HG03196 (cell line): ENCODE data around the gene SLC22A16.

Experiments used
- ATAC-seq: cut with Tn5 transposase; IDR thresholded peaks from one replicate; pipeline ENCODE4 v1.9.1; 2021; ENCODE audit not compliant: unreplicated experiment

SLC22A16 gene

GRCh38 chr6:110412360-110412759 is 64.1 kb downstream of the SLC22A16 start:
- no peak for ATAC-seq

- no peak for ATAC-seq
Observed at GRCh38 chr6:110410511-110410910, 65.9 kb downstream of the SLC22A16 start.

- ATAC-seq = no peak
Observed at GRCh38 chr6:110409794-110410193, 66.6 kb downstream of the SLC22A16 start.

GRCh38 chr6:110408901-110409300 is 67.5 kb downstream of the SLC22A16 start:
- ATAC-seq = no peak

- ATAC-seq = no peak
Observed at GRCh38 chr6:110404607-110405006, 71.8 kb downstream of the SLC22A16 start.

- no peak for ATAC-seq
Observed at GRCh38 chr6:110401585-110402176, 74.7 kb downstream of the SLC22A16 start.

- no peak for ATAC-seq
Observed at GRCh38 chr6:110400208-110400607, 76.2 kb downstream of the SLC22A16 start.

- no peak for ATAC-seq
Observed at GRCh38 chr6:110399219-110400071, 77.0 kb downstream of the SLC22A16 start.

- ATAC-seq = no peak
Observed at GRCh38 chr6:110398778-110399177, 77.6 kb downstream of the SLC22A16 start.

GRCh38 chr6:110395221-110395620 is 81.2 kb downstream of the SLC22A16 start:
- no peak for ATAC-seq

GRCh38 chr6:110394409-110394808 is 82.0 kb downstream of the SLC22A16 start:
- ATAC-seq = no peak

GRCh38 chr6:110392727-110393126 is 83.7 kb downstream of the SLC22A16 start:
- ATAC-seq = no peak

- ATAC-seq = no peak
Observed at GRCh38 chr6:110390404-110390803, 86.0 kb downstream of the SLC22A16 start.

GRCh38 chr6:110389689-110390382 is 86.6 kb downstream of the SLC22A16 start:
- no peak for ATAC-seq

- no peak for ATAC-seq
Observed at GRCh38 chr6:110387986-110388385, 88.4 kb downstream of the SLC22A16 start.

- ATAC-seq = no peak
Observed at GRCh38 chr6:110385458-110385863, 91.0 kb downstream of the SLC22A16 start.

GRCh38 chr6:110378552-110378951 is 97.9 kb downstream of the SLC22A16 start:
- ATAC-seq = no peak
